Measurements from ENCODE around the gene RAET1G.
"Not testable (repeated sequence)": the region's sequence is repeated elsewhere in the genome, so short reads cannot be mapped to it uniquely, and the experiment has no call there.

Gene RAET1G

DNA sequence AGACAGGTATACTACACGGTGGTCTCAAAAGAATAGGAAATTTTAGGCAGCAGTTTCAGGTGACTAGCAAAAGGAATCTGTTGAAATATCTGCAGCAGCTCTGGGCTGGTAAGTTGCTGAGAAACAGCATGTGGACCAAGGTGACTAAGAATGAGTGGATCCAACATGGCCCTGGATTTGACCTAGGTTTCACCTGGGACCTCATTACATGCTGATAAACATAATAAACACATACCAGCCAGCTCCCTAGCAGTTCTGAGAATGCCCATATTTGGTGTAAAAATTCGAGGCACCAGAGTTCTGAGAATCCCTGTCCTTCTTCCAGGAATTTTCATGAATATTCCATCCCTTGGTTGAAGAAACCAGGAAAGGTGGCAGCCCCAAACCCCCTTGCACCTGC lies 30.5 kb upstream of the RAET1G start:
- not testable (repeated sequence) for DNase-seq

- no peak for DNase-seq
Observed at GRCh38 chr6:149951626-149952025, 28.7 kb upstream of the RAET1G start.

- DNase-seq: no peak
Observed at GRCh38 chr6:149951096-149951495, 28.2 kb upstream of the RAET1G start.

- no peak for DNase-seq
Observed at GRCh38 chr6:149950423-149950822, 27.5 kb upstream of the RAET1G start.

DNA sequence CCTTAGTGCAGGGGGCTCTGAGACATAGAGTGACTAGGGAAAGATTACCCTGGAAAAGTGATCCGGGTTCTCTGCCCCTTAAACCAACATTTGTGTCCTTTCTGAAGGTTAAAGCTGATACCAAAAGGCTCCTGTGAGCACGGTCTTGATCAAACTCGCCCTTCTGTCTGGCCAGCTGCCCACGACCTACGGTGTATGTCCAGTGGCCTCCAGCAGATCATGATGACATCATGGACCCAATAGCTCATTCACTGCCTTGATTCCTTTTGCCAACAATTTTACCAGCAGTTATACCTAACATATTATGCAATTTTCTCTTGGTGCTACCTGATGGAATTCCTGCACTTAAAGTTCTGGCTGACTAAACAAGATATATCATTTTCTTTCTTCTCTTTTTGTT lies 25.7 kb upstream of the RAET1G start:
- DNase-seq: no peak

DNA sequence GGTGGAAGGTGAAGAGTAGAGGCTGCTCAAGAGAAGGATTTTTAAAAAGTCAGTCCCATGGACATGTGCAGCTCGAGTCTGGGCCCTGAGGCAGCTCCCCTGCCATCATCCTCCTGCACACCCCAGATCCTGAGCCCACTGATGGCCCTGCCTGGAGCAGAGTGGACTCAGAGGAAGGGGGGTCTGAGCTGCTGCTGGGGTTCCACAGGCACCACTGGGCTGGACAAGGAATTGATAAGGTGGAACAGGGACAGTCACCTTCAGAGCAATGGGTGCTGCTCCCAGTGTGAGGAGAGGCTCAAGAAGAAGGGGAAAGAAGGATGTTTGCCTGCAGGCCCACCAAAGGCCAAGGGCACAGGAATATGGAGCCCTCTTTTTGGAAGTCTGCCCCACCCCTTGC lies 25.1 kb upstream of the RAET1G start:
- no peak for DNase-seq

DNA sequence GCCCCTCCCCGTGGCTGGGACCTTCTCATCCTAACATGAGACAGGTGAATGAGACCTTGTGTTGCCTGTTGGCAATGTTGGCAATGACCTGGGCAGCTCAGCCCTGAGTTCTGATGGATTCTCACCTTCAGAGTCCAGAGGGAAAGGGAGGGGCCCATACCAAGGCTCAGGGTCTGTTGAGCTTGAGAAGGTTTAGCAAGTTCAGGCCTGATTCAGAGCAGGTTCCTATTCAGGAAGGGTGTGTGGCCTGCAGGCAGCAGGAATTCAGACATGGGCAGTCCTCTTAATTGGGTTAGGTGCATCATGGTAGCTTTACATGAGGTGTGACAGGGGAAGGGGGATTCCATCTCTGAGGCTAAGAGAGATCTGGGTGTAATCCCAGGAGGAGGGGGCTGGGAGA lies 24.6 kb upstream of the RAET1G start:
- DNase-seq: not testable (repeated sequence)

DNA sequence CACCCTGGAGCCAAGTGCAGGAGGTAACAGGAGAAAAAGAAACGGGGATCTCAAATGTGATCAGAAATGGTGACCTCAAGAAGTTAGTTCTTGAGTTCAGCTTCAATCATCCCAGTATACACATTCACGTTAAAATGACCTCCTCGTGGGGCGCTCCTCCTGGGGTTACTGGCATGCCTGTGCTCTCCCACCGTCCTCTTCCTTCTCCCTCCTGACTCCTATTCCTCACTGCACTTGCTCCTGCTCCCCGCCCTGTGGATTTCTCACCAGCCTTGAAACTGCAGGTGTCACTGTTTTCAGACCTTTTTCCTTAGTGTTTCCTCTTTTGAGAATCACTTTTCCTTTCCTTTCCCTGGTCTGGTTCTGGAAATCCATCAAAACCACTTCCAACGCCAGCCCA lies 23.7 kb upstream of the RAET1G start:
- not testable (repeated sequence) for DNase-seq

DNA sequence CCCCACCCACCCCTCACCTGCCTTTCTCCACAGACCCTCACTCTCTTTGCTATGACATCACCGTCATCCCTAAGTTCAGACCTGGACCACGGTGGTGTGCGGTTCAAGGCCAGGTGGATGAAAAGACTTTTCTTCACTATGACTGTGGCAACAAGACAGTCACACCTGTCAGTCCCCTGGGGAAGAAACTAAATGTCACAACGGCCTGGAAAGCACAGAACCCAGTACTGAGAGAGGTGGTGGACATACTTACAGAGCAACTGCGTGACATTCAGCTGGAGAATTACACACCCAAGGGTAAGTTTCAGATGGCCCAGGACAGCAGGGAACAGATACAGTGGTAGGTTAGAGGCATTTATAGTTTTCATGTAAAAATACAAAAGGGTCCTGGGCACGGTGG lies 22.4 kb upstream of the RAET1G start:
- DNase-seq: not testable (repeated sequence)

- not testable (repeated sequence) for DNase-seq
Observed at GRCh38 chr6:149943321-149943720, 20.4 kb upstream of the RAET1G start.

DNA sequence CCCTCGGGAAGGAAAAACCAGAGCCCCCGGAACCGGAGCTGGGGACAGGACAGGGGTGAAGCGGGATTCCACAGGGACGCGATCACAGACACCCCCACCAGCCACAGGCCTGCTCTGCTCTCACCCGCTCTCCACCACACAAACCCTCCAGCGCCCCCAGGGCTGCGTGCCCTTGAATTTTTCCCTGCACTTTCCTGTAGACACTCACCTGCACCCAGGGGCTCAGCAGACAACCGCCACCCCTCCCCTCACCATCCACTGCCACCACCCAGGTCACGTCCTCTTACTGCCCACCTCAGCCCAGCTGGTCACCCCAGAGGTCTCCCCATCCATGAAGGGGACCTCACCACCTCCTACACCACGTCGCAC lies 19.5 kb upstream of the RAET1G start:
- DNase-seq: no peak

- peak; percentile 89 for DNase-seq
Observed at GRCh38 chr6:149941583-149942460, 18.9 kb upstream of the RAET1G start, which contains the start of gene ULBP2. Gene ULBP2 (plus strand): TSS chr6:149942014. CDS start chr6:149942073, 59 bp downstream.

- no peak for DNase-seq
Observed at GRCh38 chr6:149940672-149940982, 17.7 kb upstream of the RAET1G start.

DNA sequence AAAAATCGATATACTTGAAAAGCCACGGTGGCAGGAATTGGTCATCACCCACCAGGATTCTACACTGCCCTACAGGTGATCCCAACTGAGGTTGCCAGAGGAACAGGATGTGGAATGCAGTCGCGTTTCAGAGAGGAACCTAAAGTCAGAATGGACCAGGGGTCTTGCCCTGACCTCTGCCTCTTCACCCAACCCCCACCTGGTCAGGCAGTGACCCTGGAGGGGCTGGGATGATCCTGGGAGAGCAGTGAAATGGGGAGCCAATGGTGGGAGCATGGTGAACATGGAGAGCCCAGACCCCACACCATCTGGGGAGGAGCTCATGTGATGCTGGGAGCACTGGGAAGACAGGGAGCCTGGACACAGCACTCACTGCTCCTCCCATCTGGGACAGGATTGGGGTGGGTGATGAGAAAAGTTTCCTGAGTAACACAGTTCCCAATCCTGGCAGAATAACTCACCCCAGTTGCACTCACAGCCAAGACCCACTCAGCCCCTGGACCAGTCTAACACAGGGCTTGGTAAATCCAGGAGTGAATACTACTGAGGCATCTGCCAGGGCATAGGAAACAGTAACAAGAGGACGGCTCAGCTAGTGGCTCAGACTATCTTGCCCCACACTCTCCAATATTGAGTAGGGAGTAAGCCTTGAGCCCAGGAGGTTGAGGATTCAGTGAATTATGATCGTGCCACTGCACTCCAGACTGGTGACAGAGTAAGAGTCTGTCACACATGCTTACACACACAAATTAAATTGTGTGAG lies 17.2 kb upstream of the RAET1G start:
- no peak for DNase-seq

GRCh38 chr6:149939356-149939648 lies 16.4 kb upstream of the RAET1G start:
- DNase-seq: no peak

DNA sequence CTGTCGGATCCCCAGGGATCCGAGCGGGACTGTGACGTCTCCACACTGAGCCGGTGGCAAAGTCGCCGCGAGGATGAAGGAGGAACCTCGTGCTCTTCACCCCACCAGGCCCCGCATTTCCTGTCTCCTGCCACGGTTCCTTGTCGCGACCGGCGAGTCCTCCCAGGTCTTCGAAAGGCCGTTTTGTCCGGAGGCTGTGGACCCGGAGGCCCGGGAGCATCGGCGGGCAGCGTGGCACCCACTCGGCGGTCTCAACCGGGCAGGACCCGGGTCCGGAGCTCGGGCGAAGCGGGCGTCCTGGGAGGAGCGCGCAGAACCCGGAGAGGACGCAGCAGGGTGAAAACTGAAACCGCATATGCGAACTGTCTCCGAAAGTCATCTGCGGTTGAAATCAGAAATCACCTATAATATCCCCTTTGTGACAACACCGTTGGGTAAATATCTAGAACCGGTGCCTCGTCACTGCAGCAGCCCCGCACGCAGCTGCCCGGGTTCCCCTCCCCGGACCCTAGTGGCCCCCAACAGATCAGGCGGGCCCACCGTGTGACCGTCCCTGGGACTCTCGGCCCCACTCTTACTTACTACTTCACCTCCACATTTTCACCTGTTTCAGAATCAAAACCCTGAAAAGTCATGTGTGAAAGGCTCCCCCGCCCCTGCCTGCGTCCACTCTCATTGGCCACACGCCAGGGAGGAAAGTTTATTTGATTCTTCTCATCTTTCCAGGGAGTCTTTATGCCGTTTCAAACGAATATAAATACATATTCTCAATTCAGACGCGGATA lies 15.8 kb upstream of the RAET1G start:
- no peak for DNase-seq

- DNase-seq: not testable (repeated sequence)
Observed at GRCh38 chr6:149938013-149938570, 15.2 kb upstream of the RAET1G start.

GRCh38 chr6:149936743-149937142 lies 13.8 kb upstream of the RAET1G start:
- DNase-seq: no peak

DNA sequence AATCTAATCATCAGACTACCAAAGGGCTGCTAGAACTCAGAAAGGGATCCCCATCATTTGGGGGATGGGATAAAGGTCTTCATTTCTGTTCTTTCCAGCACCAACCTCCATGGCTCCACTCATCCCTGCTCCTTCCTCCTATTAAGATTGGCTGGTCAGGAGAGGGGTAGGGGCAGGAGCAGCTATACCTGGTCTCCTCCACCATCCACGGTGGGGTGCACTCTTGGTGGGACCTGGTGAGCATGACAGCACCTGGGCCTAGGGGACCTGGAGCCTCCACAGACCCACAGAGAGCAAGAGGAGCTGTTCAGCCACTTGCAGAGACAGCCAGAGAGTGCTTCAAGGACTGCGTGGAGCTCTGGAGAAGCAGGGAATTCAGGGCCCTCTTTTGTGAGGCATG lies 12.7 kb upstream of the RAET1G start:
- no peak for DNase-seq

DNA sequence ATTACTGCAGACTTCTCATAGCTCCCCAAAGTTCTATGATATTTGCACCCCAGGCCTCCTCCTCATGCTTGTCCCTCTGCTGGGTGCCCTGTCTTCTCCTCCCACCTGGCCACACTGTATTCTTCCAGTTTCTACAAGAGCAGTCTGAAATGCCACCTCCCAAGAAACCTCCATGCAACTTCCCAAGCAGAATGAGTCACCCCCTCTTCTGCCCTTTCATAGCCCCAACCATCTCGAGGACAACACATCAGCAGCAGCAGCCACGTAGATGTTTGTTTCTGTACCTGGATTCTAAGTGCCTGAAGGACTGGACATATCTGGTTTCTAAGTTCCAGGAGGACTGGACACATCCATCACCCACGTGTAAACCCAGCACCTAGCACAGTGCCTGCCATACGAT lies 12.3 kb upstream of the RAET1G start:
- no peak for DNase-seq

- DNase-seq: peak; percentile 65
Observed at GRCh38 chr6:149934249-149935156, 11.6 kb upstream of the RAET1G start.

DNA sequence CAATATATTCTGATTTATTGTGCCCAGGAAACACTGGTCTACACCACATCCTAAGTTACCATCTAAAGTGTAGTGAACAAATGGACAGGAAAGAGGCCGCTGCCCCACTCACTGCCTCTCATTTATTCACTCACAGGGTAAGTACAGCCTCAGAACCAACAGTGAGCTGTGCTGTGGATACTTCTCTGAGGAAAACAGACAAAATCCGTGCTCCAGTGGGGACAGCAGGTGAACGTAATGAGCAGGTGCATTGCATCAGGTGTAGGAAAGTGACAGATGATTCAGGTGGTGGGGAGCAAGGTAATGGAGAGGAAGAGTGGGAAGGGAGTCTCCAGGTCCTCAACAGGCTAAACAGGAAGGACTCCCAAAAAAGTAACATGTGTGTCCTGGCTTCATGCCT lies 10.5 kb upstream of the RAET1G start:
- DNase-seq: no peak
